Gastrocnemius medialis (tissue), 4 donors: Measurements from ENCODE around the gene BBS12. TPM values are rescaled to one million over a fixed set of nuclear protein-coding genes. Genes with fewer than 3 reads are reported as not detected.

Experiments used
- ATAC-seq, 2 donors: fragments of 150-250 bp; one replicate each; pipeline ENCODE4 v1.9.1; 2016
- DNase-seq, 2 donors: peaks; one replicate each; pipeline ENCODE4 v3.0.0-alpha.2; 2019
- H3K27ac ChIP-seq, 4 donors: fragments of 200-600 bp; sonication (generic); 1 replicate in 1 of 4; 2 replicates in 3 of 4; pipeline ENCODE4 v1.5.1; 2016 to 2018; ENCODE audit warnings: mild to moderate bottlenecking in 2 of 4, moderate library complexity in 1 of 4
- H3K27me3 ChIP-seq, 3 donors: fragments of 200-600 bp; sonication (generic) in 2 of 3; 1 replicate in 1 of 3; 2 replicates in 2 of 3; pipeline versions ENCODE4 v1.5.1 to v1.6.0; 2016 to 2019; ENCODE audit warnings: mild to moderate bottlenecking in 1 of 3, moderate library complexity in 1 of 3
- H3K36me3 ChIP-seq, 2 donors: fragments of 200-600 bp; sonication (generic) in 1 of 2; one replicate each; pipeline ENCODE4 v1.5.1; 2017 to 2018
- H3K4me1 ChIP-seq, 2 donors: fragments of 200-600 bp; sonication (generic) in 1 of 2; one replicate each; pipeline ENCODE4 v1.5.1; 2016 to 2017; ENCODE audit warnings: mild to moderate bottlenecking in 2 of 2
- H3K4me3 ChIP-seq, 4 donors: fragments of 200-600 bp; sonication (generic) in 3 of 4; 1 replicate in 1 of 4; 2 replicates in 3 of 4; pipeline ENCODE4 v1.5.1; 2016 to 2019; ENCODE audit warnings: mild to moderate bottlenecking in 2 of 4
- H3K9me3 ChIP-seq, 3 donors: fragments of 200-600 bp; sonication (generic) in 2 of 3; 1 replicate in 1 of 3; 2 replicates in 2 of 3; pipeline ENCODE4 v1.5.1; 2016 to 2019
- POLR2A ChIP-seq, 2 donors: fragments of 450-650 bp; IDR thresholded peaks; one replicate each; pipeline ENCODE4 v1.6.1; 2017; ENCODE audit warnings: antibody characterized with exemption in 2 of 2, mild to moderate bottlenecking in 2 of 2, moderate library complexity in 2 of 2
- in situ Hi-C, 4 donors: fragments of 200-750 bp; cut with MboI; loops; one replicate each; pipeline versions ENCODE4 v1.15.0 to v1.8.0; 2017; ENCODE audit warnings: low sequenced_read_pairs in 4 of 4
- intact Hi-C: fragments of 100-400 bp; cut with DNase I; formaldehyde crosslinking; loops from one replicate; pipeline ENCODE4 v1.15.1; 2023; ENCODE audit warnings: low total_unique reads
- total RNA-seq, 4 donors: library from RNA; depleted of rRNA; stranded (reverse); fragments of >200 nt; gene quantifications; one replicate each; pipeline versions ENCODE4 v1.1.0 to v1.2.3, GENCODE V29; 2016
- TF ChIP-seq, protein P1 (sequence below), 5 experiments: fragments of 450-650 bp in 3 of 5; fragments of 200-600 bp in 2 of 5; sonication (generic) in 2 of 5; IDR thresholded peaks in 4 of 5; conservative IDR thresholded peaks in 1 of 5; 1 replicate in 4 of 5; 2 replicates in 1 of 5; pipeline ENCODE4 v1.5.1; 2016 to 2019; ENCODE audit warnings: antibody characterized with exemption in 5 of 5, mild to moderate bottlenecking in 3 of 5, moderate library complexity in 3 of 5

BBS12 gene
- 1 to 10 TPM in 3 of 4 donors, under 1 TPM in 1; 0.61 to 1.9 (median 1.3) TPM for total RNA-seq

DNA sequence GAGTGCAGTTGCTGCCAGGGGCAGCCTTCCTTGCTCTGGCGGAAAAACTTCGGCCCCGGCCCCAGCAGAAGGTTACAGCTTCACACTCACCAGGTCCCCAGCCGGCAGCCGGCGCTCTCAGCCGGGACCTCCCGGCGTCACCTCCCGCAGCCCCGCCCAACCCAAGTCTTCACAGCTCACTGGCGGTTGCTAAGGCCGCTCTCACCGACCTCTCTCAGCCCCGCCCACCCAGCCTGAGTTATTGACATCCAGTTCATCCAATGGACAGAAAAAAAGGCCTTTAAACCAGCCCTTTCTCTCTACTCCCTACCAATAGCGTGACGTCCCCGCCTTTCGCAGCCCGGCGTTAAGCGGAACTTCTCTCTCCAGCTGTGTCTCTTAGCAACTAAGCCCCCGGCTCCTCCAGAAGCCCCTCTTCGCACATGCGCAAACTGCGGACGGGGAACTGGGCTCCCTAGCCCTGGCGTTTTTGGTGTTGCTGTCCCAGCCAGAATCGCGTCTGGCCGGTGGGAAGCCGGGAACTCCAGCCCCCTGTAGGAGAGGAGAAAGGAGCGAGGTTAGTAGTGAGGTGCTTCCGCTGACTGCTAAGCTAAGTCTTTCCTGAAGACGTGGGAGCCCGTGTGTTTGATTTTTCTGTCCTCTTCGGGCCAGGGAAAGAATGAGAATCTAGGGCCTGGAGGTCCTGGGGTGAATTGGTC lies at the start of gene BBS12:
Gene BBS12, plus strand, starts transcription at position 376 of the 698 bp plus-strand sequence. CDS start 9,189 bp downstream, outside the sequence.
- TF ChIP-seq, protein P1, sequence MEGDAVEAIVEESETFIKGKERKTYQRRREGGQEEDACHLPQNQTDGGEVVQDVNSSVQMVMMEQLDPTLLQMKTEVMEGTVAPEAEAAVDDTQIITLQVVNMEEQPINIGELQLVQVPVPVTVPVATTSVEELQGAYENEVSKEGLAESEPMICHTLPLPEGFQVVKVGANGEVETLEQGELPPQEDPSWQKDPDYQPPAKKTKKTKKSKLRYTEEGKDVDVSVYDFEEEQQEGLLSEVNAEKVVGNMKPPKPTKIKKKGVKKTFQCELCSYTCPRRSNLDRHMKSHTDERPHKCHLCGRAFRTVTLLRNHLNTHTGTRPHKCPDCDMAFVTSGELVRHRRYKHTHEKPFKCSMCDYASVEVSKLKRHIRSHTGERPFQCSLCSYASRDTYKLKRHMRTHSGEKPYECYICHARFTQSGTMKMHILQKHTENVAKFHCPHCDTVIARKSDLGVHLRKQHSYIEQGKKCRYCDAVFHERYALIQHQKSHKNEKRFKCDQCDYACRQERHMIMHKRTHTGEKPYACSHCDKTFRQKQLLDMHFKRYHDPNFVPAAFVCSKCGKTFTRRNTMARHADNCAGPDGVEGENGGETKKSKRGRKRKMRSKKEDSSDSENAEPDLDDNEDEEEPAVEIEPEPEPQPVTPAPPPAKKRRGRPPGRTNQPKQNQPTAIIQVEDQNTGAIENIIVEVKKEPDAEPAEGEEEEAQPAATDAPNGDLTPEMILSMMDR (IDR thresholded peaks at IDR 0.05 in 4 of 5, conservative IDR thresholded peaks at IDR 0.05 in 1 of 5): peak in 2 of 5 experiments; percentile 18 to 33
- TF ChIP-seq POLR2A (IDR thresholded peaks at IDR 0.05): peak in 1 of 2 donors; percentile 23
- ATAC-seq: peak; percentile 100
- intact Hi-C loops (loop anchor here (1.0 kb wide), 1 partner anchor 191 kb away; a partner anchor contains a TSS), in situ Hi-C loops (no loop called here)
- Histone ChIP-seq H3K27ac (peak within 1 kb of the TSS; percentile 73 to 82 (median 77)), H3K4me1 (peaks cover 7 to 13% of the 10 kb centered on the region in 2 donors), H3K9me3 (no peaks in the 10 kb centered on the region), H3K27me3 (no peaks in the 10 kb centered on the region), H3K4me3 (peak within 1 kb of the TSS; percentile 72 to 96 (median 81)), H3K36me3 (no peaks in the 10 kb centered on the region)
- DNase-seq: peak; percentile 97 to 98

DNA sequence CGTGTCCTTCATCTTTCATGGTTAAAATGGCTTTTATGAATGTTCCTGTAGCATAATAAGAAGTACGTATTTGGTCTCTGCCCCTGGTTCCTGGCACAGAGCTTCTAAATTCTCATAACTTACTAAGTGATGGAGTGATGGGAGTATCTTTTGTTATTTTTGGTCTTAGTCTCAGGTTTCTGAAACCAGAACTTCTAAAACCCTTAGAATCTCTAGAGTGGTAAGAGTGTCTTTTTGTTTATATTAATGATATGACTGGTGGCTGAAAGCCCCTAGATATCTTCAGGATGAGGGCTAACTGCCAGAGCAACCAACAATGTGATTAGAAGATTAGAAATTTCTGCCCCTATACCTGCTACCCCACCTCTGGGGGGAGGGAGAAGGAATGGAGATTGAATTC lies 45.8 kb upstream of the BBS12 start:
- Histone ChIP-seq H3K9me3 (no peaks in the 10 kb centered on the region), H3K27ac (no peak overlapping the region), H3K4me3 (no peak overlapping the region), H3K4me1 (peaks cover 7 to 20% of the 10 kb centered on the region in 2 donors), H3K36me3 (no peaks in the 10 kb centered on the region), H3K27me3 (no peaks in the 10 kb centered on the region)
- no peak for DNase-seq
- ATAC-seq: no peak
- intact Hi-C loops: no loop called here
- TF ChIP-seq, protein P1 (IDR thresholded peaks at IDR 0.05 in 4 of 5, conservative IDR thresholded peaks at IDR 0.05 in 1 of 5): no peak
- TF ChIP-seq POLR2A (IDR thresholded peaks at IDR 0.05): no peak
- in situ Hi-C loops: no loop called here

- H3K9me3 ChIP-seq: no peaks in the 10 kb centered on the region
- DNase-seq: no peak
- intact Hi-C loops (no loop called here), in situ Hi-C loops (no loop called here)
- H3K27me3 ChIP-seq: no peaks in the 10 kb centered on the region
- no peak overlapping the region for H3K4me3 ChIP-seq
- H3K27ac ChIP-seq: no peak overlapping the region
- no peaks in the 10 kb centered on the region for H3K36me3 ChIP-seq
- TF ChIP-seq POLR2A (IDR thresholded peaks at IDR 0.05): no peak
- TF ChIP-seq, protein P1 (IDR thresholded peaks at IDR 0.05 in 4 of 5, conservative IDR thresholded peaks at IDR 0.05 in 1 of 5): no peak
- peaks cover 7 to 20% of the 10 kb centered on the region in 2 donors for H3K4me1 ChIP-seq
- ATAC-seq: peak in 1 of 2 donors; percentile 49
Measured at GRCh38 chr4:122687531-122688061, 44.9 kb upstream of the BBS12 start.

DNA sequence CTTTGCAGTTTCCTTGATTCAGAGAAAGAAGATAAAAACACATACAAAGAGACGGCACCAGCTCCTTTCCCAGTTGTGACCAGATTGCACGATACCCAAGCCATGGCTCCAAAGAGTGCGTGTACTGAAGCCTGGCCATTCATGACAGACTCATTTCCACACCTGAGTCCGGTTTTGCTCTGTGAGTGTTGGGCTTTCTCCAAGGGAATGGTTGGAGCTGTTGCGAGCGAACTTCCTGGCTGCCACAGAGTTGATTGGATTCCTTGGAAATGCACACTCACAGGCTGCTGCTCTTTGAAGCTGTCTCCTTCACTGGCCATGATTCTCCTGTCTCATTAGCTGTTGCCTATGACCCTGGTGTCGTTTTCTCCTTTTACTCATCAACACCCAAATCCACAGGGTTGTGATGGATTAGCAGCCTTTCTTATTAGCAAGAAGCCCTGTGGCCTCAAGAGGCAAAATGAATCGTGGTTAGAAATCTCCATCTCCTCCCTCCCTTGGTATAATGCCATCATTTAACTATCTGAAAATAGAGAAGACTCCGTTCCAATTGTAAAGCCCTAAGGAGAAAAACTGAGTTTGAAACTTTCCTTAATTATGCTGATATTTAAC lies 43.9 kb upstream of the BBS12 start:
- H3K9me3 ChIP-seq: no peaks in the 10 kb centered on the region
- intact Hi-C loops (no loop called here), in situ Hi-C loops (no loop called here)
- TF ChIP-seq, protein P1 (IDR thresholded peaks at IDR 0.05 in 4 of 5, conservative IDR thresholded peaks at IDR 0.05 in 1 of 5): no peak
- TF ChIP-seq POLR2A (IDR thresholded peaks at IDR 0.05): no peak
- ATAC-seq (no peak), DNase-seq (no peak)
- peak overlapping the region in 3 of 4 donors; percentile 0 to 10 (median 3) for H3K4me3 ChIP-seq
- no peaks in the 10 kb centered on the region for H3K36me3 ChIP-seq
- H3K4me1 ChIP-seq: peaks cover 7 to 20% of the 10 kb centered on the region in 2 donors
- H3K27ac ChIP-seq: no peak overlapping the region
- H3K27me3 ChIP-seq: no peaks in the 10 kb centered on the region
